H54 (cell line): ENCODE results near the gene TUBB3.

ENCODE experiments used
- DNase-seq: peaks from one replicate; pipeline ENCODE4 v3.0.0; 2011; ENCODE audit warnings: low spot score, mixed read lengths; ENCODE audit not compliant: insufficient read length
- FAIRE-seq: peaks from 3 replicates; lab custom pipeline; 2011; peaks lifted over from hg19 to GRCh38; lab: Jason Lieb, UNC
- POLR2A ChIP-seq: IDR thresholded peaks from 2 replicates; pipeline ENCODE4 v1.6.1; 2011; ENCODE audit warnings: low read depth, mild to moderate bottlenecking, low read length

The TUBB3 gene

GRCh38 chr16:89893642-89894548, 29.2 kb upstream of the TUBB3 start:
- TF ChIP-seq POLR2A: no peak
- FAIRE-seq (no peak), DNase-seq (no peak)

- no peak for FAIRE-seq
- no peak for TF ChIP-seq POLR2A
These were observed 27.5 kb upstream of the TUBB3 start for GRCh38 chr16:89895482-89896250.

GRCh38 chr16:89897204-89897603, 25.9 kb upstream of the TUBB3 start:
- FAIRE-seq: no peak
- DNase-seq: no peak
- TF ChIP-seq POLR2A: no peak

More at GRCh38 chr16:89895482-89896250, 27.5 kb upstream of the TUBB3 start:
- DNase-seq: no peak

GRCh38 chr16:89898201-89898967, 24.8 kb upstream of the TUBB3 start:
- FAIRE-seq: no peak
- TF ChIP-seq POLR2A: no peak
- no peak for DNase-seq

GRCh38 chr16:89899879-89900481, 23.2 kb upstream of the TUBB3 start:
- no peak for TF ChIP-seq POLR2A
- FAIRE-seq (no peak), DNase-seq (no peak)

- FAIRE-seq (no peak), DNase-seq (no peak)
- TF ChIP-seq POLR2A: no peak
These were observed 22.3 kb upstream of the TUBB3 start for GRCh38 chr16:89900885-89901284.

- DNase-seq (no peak), FAIRE-seq (no peak)
- no peak for TF ChIP-seq POLR2A
These were observed 20.2 kb upstream of the TUBB3 start for GRCh38 chr16:89902980-89903379.

GRCh38 chr16:89903908-89904515, 19.1 kb upstream of the TUBB3 start:
- DNase-seq (no peak), FAIRE-seq (no peak)

GRCh38 chr16:89904606-89905510, 18.3 kb upstream of the TUBB3 start:
- DNase-seq (no peak), FAIRE-seq (no peak)
- TF ChIP-seq POLR2A: no peak

More at GRCh38 chr16:89903908-89904515, 19.1 kb upstream of the TUBB3 start:
- no peak for TF ChIP-seq POLR2A

GRCh38 chr16:89905511-89906139, 17.5 kb upstream of the TUBB3 start:
- FAIRE-seq: no peak
- DNase-seq: no peak
- no peak for TF ChIP-seq POLR2A
